GM21723 (cell line): Measurements from ENCODE around the gene SLC52A3.

Experiments
- ATAC-seq: cut with Tn5 transposase; IDR thresholded peaks from one replicate; pipeline ENCODE4 v1.9.1; 2021; ENCODE audit warnings: mild to moderate bottlenecking, moderate library complexity; ENCODE audit not compliant: unreplicated experiment

SLC52A3 gene

DNA sequence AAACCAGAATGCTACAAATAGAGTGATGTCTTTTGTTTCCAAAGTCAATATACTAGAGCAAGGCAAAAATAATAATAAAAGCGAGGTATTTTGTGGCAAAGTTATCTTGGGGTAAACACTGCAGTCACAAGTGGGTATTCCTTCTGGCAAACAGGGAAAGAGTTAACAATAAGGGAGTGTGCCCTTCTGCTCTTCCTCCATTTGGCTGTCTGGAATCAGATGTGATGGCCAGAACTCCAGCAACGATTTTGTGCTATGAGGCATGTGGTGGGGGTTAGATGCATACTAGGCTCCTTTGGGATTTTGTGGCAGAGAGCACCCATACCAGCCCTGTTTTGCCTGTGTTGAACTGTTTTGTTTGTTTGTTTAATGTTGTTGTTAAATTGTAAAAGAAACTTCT lies 2.4 kb upstream of the SLC52A3 start:
- no peak for ATAC-seq

- ATAC-seq, result no peak
Observed at GRCh38 chr20:766906-767305, 1.4 kb downstream of the SLC52A3 start.

DNA sequence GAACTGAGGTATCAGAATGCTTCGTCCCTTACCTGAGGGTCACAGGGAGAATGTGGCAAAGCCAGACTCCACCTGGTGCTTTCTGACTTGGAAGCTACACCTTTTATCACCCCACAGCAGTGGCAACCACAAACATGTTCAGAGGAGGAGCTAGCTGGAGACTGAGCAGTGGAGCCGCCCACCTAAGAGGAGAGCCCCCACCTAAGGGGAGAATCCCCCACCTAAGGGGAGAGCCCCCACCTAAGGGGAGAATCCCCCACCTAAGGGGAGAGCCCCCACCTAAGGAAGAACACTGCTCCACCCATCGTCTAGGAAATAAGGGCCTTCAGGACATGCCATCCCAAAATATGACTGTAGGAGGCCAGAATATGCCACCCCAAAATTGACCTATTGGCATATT lies 4.0 kb downstream of the SLC52A3 start:
- no peak for ATAC-seq

DNA sequence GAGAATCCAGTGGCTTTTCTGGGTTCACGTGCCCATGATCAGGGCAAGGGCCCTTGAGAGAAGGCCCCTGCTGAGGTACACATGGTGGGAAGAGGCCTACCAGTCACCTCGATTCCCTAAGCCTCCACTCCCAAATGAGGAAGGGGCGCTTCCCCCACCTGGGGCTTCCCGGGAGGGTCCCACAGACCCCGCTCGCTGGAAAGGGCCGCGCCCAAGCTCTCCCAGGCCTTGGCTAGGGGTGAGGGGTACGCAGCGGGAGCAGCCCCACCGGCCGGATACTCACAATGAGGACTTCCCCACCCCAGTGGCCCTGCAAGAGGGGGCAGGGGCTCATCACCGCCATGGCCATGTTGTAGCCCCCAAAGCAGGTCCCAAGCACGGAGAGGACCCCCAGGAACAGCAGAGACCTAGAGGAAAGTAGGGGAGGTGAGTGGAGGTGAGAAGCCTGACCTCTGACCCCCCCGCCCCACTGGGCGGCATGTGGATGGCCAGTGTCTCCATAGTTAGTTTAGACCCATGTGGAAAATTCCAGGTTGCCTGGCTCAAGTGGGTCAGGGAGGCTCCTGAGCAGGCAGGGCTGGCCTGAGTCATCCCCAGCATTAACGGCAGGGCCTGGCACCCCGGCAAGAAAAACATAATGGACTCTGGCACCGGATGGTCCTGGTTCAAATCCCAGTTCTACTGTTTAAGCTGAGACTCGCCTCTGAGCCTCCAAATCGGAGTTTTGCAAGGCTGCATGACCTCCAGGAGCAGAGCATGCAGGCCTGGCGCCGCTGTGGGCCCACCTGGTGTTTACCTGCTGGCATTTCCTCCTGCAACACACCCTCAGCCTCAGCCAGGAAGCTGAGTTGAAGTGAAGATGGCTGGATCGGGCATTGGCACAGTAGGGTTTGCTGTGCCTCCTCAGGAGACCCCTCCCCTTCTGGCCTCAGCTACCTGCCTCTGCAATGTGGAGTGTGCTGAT lies 6.6 kb downstream of the SLC52A3 start:
- no peak for ATAC-seq

DNA sequence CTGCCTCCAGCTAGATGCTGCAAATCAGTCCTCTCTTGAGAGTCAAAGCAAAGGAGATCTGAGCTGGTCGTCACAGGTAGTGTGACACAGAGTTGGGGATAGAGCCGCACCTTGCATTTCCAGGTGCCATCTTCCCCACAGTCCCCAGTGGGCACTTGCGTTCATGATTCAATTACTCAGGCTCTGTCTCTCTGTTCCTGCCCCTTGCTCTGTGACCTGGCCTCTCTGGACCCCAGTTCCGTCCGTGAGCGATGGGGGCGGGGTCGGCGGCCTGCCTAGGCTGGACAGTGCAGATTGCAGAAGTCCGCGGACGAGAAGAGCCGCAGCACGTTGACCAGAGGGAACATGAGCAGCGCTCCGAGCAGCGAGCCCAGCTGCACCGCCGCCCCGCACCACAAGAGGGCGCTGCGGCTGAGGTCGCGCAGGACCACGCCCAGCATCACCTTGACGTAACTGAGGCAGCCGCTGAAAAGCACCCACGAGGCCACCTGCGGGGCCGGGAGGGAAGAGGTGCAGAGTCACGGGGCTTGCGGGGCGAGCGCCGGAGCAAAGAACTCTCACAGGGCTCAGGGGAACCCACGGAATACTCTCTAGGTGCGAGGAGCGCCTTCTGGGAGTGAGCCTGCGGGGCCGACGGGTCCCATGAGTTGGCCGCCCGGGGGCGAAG lies 7.4 kb downstream of the SLC52A3 start:
- no peak for ATAC-seq

GRCh38 chr20:757506-757905 lies 10.8 kb downstream of the SLC52A3 start:
- ATAC-seq, result no peak

DNA sequence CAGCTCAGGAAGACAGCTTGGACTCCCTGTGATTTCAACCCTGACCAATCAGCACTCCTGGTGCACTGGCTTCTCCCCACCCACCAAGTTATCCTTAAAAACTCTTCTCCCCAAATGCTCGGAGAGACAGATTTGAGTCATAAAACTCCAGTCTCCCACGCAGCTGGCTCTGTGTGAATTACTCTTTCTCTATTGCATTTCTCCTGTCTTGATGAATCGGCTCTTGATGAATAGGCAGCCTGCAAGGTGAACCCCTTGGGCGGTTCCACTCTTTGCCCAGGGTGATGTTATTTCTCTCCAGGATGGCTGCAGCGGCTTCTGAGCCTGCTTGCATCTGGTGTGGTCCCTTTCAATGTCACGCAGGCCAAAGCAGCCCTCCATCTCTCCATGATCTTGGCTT lies 12.4 kb downstream of the SLC52A3 start:
- ATAC-seq, result no peak

- ATAC-seq, result no peak
Observed at GRCh38 chr20:754904-755303, 13.4 kb downstream of the SLC52A3 start.

- no peak for ATAC-seq
Observed at GRCh38 chr20:753897-754635, 14.2 kb downstream of the SLC52A3 start.

DNA sequence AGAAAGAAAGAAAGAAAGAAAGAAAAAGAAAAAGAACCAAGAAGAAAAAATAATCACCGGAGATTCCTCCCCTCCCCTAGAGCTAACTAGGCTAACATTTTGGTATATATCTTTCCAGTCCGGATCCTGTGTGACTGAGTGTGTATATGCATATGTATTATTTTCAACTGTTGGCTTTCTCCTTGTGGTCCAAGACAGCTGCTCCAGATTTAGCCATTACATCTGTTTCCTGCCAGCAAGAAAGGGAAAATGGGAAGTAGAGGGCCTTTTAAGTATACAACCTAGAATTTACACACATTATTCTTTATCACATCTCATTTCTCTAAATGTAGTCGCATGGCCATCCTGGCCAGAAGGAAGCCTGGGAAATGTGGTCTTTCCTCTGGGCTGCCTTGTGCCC lies 15.2 kb downstream of the SLC52A3 start:
- no peak for ATAC-seq

DNA sequence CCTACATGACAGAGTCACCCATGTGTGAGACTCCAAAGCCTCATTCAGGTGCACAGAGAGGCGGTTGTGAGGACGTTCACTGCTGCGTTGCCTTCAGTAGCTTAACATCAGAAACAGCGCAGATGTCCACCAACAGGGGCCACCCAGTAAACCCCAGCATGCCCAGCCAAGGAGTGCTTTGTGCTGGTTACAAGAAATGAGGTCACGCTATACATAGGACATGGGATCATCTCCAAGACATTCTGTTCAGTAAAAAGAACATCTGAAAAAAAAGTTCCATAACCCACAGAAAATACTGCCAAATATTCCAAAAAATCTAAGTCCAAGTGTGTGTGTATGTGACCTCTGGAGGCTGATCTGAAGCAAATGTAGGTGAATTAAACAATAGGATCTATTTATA lies 16.0 kb downstream of the SLC52A3 start:
- ATAC-seq, result no peak

- ATAC-seq, result no peak
Observed at GRCh38 chr20:751761-752160, 16.5 kb downstream of the SLC52A3 start.

DNA sequence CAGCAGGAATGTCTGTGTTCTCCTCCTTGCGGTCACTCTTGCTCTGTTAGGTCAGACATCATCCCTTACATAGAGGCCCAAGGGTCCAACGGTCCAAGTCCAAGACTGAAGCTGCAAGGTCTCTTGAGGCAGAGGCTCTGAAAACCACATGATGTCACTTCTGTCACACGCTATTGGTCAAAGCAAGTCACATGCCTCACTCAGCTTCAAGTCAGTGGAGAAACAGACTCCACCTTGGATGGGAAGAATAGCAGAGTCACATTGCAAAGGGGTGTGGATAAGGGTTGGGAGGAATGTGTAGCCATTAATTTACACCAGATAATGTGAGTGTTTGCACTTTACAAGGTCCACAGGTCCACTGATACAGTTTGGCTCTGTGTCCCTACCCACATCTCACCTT lies 17.5 kb downstream of the SLC52A3 start:
- ATAC-seq, result no peak

- no peak for ATAC-seq
Observed at GRCh38 chr20:745683-746301, 22.5 kb downstream of the SLC52A3 start.

- ATAC-seq, result no peak
Observed at GRCh38 chr20:742156-742555, 26.1 kb downstream of the SLC52A3 start.

DNA sequence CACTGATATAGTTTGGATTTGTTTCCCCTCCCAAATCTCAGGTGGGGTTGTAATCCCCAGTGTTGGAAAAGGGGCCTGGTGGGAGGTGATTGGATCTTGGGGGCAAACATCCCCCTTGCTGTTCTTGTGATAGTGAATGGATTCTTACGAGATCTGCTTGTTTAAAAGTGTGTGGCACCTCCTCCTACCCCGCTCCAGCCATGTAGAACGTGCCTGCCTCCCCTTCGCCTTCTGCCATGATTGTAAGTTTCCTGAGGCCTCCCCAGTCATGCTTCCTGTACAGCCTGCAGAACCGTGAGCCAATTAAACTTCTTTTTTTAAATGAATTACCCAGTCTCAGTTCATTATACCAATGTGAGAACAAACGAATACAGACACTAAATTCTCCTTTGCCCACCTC lies 26.7 kb downstream of the SLC52A3 start:
- ATAC-seq, result no peak

GRCh38 chr20:740162-740561 lies 28.1 kb downstream of the SLC52A3 start:
- ATAC-seq, result no peak

GRCh38 chr20:739736-740135 lies 28.6 kb downstream of the SLC52A3 start:
- no peak for ATAC-seq

DNA sequence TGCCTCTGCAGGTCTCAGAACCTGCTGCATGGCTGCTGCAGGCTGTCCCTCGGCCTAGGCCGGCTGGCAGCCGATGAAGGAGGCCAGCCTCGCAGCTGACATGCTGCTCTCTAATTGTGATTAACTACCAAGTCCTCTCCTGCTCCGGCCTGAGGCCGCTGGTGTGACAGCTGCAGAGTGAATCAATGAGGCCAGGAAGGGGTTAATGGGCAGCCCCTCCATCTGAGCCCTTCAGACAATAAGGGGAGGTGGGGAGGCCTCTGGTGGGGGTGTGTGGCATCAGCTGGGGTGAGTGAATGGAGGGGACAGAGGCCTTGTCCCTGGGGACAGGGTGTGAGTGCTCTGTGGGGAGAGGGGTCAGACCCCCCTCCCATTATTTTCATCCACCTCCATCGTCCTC lies 34.4 kb downstream of the SLC52A3 start:
- no peak for ATAC-seq

GRCh38 chr20:732727-733126 lies 35.6 kb downstream of the SLC52A3 start:
- ATAC-seq, result no peak

DNA sequence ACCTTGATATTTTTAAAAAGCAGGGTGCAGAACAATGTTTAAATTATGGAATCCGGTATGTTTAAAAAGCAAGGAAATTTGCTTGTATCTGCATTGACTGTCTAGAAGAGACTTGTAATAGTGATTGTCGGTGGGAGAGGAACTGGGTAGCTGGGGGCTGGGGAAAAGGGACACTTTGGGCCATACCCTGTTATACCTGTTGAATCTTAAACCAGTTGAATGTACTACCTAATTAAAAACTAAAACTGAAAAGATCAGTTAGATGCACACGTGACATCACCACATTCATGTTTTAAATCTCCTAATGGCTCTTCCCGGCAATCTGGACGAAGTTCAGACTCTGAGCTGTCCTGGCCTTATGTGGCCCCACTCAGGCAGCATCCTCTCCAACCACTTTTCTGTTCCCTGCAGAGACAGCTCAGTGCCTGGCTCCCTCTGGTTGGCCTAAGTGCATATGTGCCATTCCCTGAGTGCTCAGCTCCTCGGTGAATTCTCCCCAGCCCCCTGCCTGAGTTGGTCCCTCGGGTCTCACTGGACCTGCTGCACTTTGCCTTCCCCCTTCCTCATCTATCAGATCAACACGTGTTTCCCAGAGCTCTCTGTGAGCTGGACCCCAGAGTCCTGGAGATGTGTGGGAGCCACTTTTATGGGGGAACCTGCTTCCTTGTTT lies 36.3 kb downstream of the SLC52A3 start:
- no peak for ATAC-seq
